Measurements from ENCODE around the gene PAPPA. TPM values are rescaled to one million over a fixed set of nuclear protein-coding genes. Genes with fewer than 3 reads are reported as not detected.

Gene PAPPA
- total RNA-seq, 3 donors from 2014 or later (not counting 1 experiment from before 2014, with no cell fraction given), result not detected

DNA sequence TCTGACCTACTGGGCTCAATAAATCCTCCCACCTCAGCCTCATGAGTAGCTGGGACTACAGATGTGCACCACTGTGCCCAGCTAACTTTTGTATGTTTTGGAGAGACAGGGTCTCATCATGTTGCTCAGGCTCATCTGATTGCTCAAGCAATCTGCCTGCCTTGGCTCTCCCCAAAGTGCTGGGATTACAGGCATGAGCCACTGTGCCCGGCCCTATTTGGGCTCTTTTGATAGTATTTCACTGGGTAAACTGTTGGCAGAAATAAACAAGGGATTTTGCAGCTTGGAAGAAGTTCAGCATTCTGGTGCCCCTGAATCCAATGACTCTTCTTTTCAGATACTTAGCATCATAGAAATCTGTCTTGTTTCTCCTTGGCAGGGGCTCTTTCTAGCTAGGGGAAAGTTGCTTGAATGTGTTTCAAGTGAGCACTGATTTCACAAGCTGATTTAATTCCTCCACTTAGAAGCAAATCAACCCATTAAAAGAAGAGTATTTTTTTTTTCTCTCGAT is 146.8 kb downstream of the PAPPA start:
- Mint-ChIP-seq H3K36me3 (no peaks in the 10 kb centered on the region), H3K9me3 (peaks cover 5 to 10% of the 10 kb centered on the region in 2 donors), H3K27me3 (ENCODE audit: low read depth in 2 of 2) (no peaks in the 10 kb centered on the region), H3K27ac (no peak overlapping the region), H3K4me1 (no peaks in the 10 kb centered on the region), H3K4me3 (no peak overlapping the region)
- Histone ChIP-seq H3K27ac (ENCODE audit: low read length) (no peak overlapping the region), H3K9me3 (ENCODE audit: control insufficient read depth, insufficient read depth, low read length) (no peaks in the 10 kb centered on the region), H3K36me3 (ENCODE audit: control insufficient read depth, insufficient read depth, low read length) (no peaks in the 10 kb centered on the region), H3K4me1 (ENCODE audit: control insufficient read depth, insufficient read depth, low read length) (no peaks in the 10 kb centered on the region), H3K4me3 (ENCODE audit: low read length) (no peak overlapping the region), H3K27me3 (ENCODE audit: control insufficient read depth, insufficient read depth, low read length) (no peaks in the 10 kb centered on the region)
- no peak for TF ChIP-seq CTCF (IDR thresholded peaks at IDR 0.05)
- 54% methylated on average over 1 of the region's 2 CpGs for WGBS (ENCODE audit: insufficient coverage)
- ATAC-seq, result no peak
- intact Hi-C loops (cut with micrococcal nuclease), result no loop called here
- no peak for DNase-seq

- Mint-ChIP-seq H3K27me3 (ENCODE audit: low read depth in 2 of 2) (no peaks in the 10 kb centered on the region), H3K4me1 (no peaks in the 10 kb centered on the region), H3K36me3 (no peaks in the 10 kb centered on the region), H3K4me3 (no peak overlapping the region), H3K27ac (no peak overlapping the region), H3K9me3 (peaks cover 3 to 7% of the 10 kb centered on the region in 2 donors)
- H3K4me1 ChIP-seq (ENCODE audit: control insufficient read depth, insufficient read depth, low read length), result no peaks in the 10 kb centered on the region
- intact Hi-C loops (cut with micrococcal nuclease), result no loop called here
- no peaks in the 10 kb centered on the region for H3K9me3 ChIP-seq (ENCODE audit: control insufficient read depth, insufficient read depth, low read length)
- DNase-seq (no peak), ATAC-seq (no peak)
- 78% methylated on average over 4 of the region's 5 CpGs for WGBS (ENCODE audit: insufficient coverage)
- no peak for TF ChIP-seq CTCF (IDR thresholded peaks at IDR 0.05)
- H3K27ac ChIP-seq (ENCODE audit: low read length), result no peak overlapping the region
- H3K36me3 ChIP-seq (ENCODE audit: control insufficient read depth, insufficient read depth, low read length), result no peaks in the 10 kb centered on the region
- H3K27me3 ChIP-seq (ENCODE audit: control insufficient read depth, insufficient read depth, low read length), result no peaks in the 10 kb centered on the region
- H3K4me3 ChIP-seq (ENCODE audit: low read length), result no peak overlapping the region
Observed at GRCh38 chr9:116303270-116303669, 149.7 kb downstream of the PAPPA start.

GRCh38 chr9:116303886-116304538 is 150.4 kb downstream of the PAPPA start:
- Mint-ChIP-seq H3K27me3 (ENCODE audit: low read depth in 2 of 2) (no peaks in the 10 kb centered on the region), H3K4me3 (no peak overlapping the region), H3K4me1 (no peaks in the 10 kb centered on the region), H3K9me3 (peaks cover 3 to 7% of the 10 kb centered on the region in 2 donors), H3K36me3 (no peaks in the 10 kb centered on the region), H3K27ac (no peak overlapping the region)
- no peaks in the 10 kb centered on the region for H3K9me3 ChIP-seq (ENCODE audit: control insufficient read depth, insufficient read depth, low read length)
- DNase-seq (no peak), ATAC-seq (no peak)
- no peak overlapping the region for H3K4me3 ChIP-seq (ENCODE audit: low read length)
- H3K27ac ChIP-seq (ENCODE audit: low read length), result no peak overlapping the region
- no peaks in the 10 kb centered on the region for H3K27me3 ChIP-seq (ENCODE audit: control insufficient read depth, insufficient read depth, low read length)
- WGBS (ENCODE audit: insufficient coverage), result 75% methylated on average over 3 of the region's 3 CpGs
- H3K36me3 ChIP-seq (ENCODE audit: control insufficient read depth, insufficient read depth, low read length), result no peaks in the 10 kb centered on the region
- no peak for TF ChIP-seq CTCF (IDR thresholded peaks at IDR 0.05)
- H3K4me1 ChIP-seq (ENCODE audit: control insufficient read depth, insufficient read depth, low read length), result no peaks in the 10 kb centered on the region
- intact Hi-C loops (cut with micrococcal nuclease), result no loop called here

GRCh38 chr9:116304761-116305160 is 151.2 kb downstream of the PAPPA start:
- no peak for DNase-seq
- Mint-ChIP-seq H3K27ac (no peak overlapping the region), H3K27me3 (ENCODE audit: low read depth in 2 of 2) (no peaks in the 10 kb centered on the region), H3K4me3 (no peak overlapping the region), H3K4me1 (no peaks in the 10 kb centered on the region), H3K9me3 (peaks cover 0 to 9% of the 10 kb centered on the region in 2 donors), H3K36me3 (no peaks in the 10 kb centered on the region)
- ATAC-seq, result no peak
- Histone ChIP-seq H3K4me3 (ENCODE audit: low read length) (no peak overlapping the region), H3K9me3 (ENCODE audit: control insufficient read depth, insufficient read depth, low read length) (no peaks in the 10 kb centered on the region), H3K4me1 (ENCODE audit: control insufficient read depth, insufficient read depth, low read length) (no peaks in the 10 kb centered on the region), H3K27ac (ENCODE audit: low read length) (no peak overlapping the region), H3K27me3 (ENCODE audit: control insufficient read depth, insufficient read depth, low read length) (no peaks in the 10 kb centered on the region), H3K36me3 (ENCODE audit: control insufficient read depth, insufficient read depth, low read length) (no peaks in the 10 kb centered on the region)
- WGBS (ENCODE audit: insufficient coverage), result 57% methylated on average over 4 of the region's 5 CpGs
- no peak for TF ChIP-seq CTCF (IDR thresholded peaks at IDR 0.05)
- intact Hi-C loops (cut with micrococcal nuclease), result no loop called here
